CD4-positive, alpha-beta T cell treated with Interleukin-2 at 100 ng/mL for 4 hours (primary cell): ENCODE data around the gene KCNT1.

Experiments
- DNase-seq: peaks from one replicate; pipeline ENCODE4 v3.0.0-alpha.2; 2020; ENCODE audit warnings: low spot score

Gene KCNT1

GRCh38 chr9:135673941-135674340, 28.0 kb upstream of the KCNT1 start:
- DNase-seq: no peak

GRCh38 chr9:135674977-135675376, 27.0 kb upstream of the KCNT1 start:
- no peak for DNase-seq

- no peak for DNase-seq
These were observed 25.1 kb upstream of the KCNT1 start for GRCh38 chr9:135676891-135677290.

- no peak for DNase-seq
These were observed 24.3 kb upstream of the KCNT1 start for GRCh38 chr9:135677641-135678168.

GRCh38 chr9:135678236-135679017, 23.6 kb upstream of the KCNT1 start:
- no peak for DNase-seq

- no peak for DNase-seq
These were observed 21.9 kb upstream of the KCNT1 start for GRCh38 chr9:135680056-135680455.

- DNase-seq: no peak
These were observed 20.8 kb upstream of the KCNT1 start for GRCh38 chr9:135681161-135681560.

- DNase-seq: no peak
These were observed 18.5 kb upstream of the KCNT1 start for GRCh38 chr9:135683401-135684034.

GRCh38 chr9:135684691-135685090, 17.3 kb upstream of the KCNT1 start:
- DNase-seq: no peak

- no peak for DNase-seq
These were observed 14.8 kb upstream of the KCNT1 start for GRCh38 chr9:135687216-135687615.

GRCh38 chr9:135689011-135689410, 13.0 kb upstream of the KCNT1 start:
- DNase-seq: no peak

- DNase-seq: no peak
These were observed 11.0 kb upstream of the KCNT1 start for GRCh38 chr9:135690836-135691570.

GRCh38 chr9:135692410-135692809, 9.6 kb upstream of the KCNT1 start:
- DNase-seq: no peak

GRCh38 chr9:135693265-135693664, 8.7 kb upstream of the KCNT1 start:
- DNase-seq: no peak

GRCh38 chr9:135693771-135694170, 8.2 kb upstream of the KCNT1 start:
- no peak for DNase-seq

GRCh38 chr9:135694414-135694813, 7.6 kb upstream of the KCNT1 start:
- no peak for DNase-seq

GRCh38 chr9:135695036-135695435, 6.9 kb upstream of the KCNT1 start:
- no peak for DNase-seq

GRCh38 chr9:135695642-135696041, 6.3 kb upstream of the KCNT1 start:
- no peak for DNase-seq

GRCh38 chr9:135696446-135696845, 5.5 kb upstream of the KCNT1 start:
- DNase-seq: no peak

GRCh38 chr9:135697226-135697625, 4.8 kb upstream of the KCNT1 start:
- DNase-seq: no peak

- no peak for DNase-seq
These were observed 3.7 kb upstream of the KCNT1 start for GRCh38 chr9:135698236-135698635.

- no peak for DNase-seq
These were observed 3.2 kb upstream of the KCNT1 start for GRCh38 chr9:135698767-135699166.

GRCh38 chr9:135699440-135699839, 2.5 kb upstream of the KCNT1 start, which contains the start of gene SOHLH1:
Gene SOHLH1 (minus strand): TSS chr9:135699481. CDS start chr9:135699467, 14 bp downstream.
- DNase-seq: no peak
